GM20431 (cell line): ENCODE measurements around the gene NUDT9.

Experiments used
- in situ Hi-C: fragments of 300-500 bp; cut with MseI, MboI; formaldehyde crosslinking; loops from one replicate; pipeline ENCODE4 v1.15.0; 2020; ENCODE audit warnings: low sequenced_read_pairs; ENCODE audit not compliant: unreplicated experiment

The NUDT9 gene

GRCh38 chr4:87502580-87503238 is 80.3 kb downstream of the NUDT9 start:
- in situ Hi-C loops, result no loop called here

- in situ Hi-C loops, result no loop called here
Observed at GRCh38 chr4:87505862-87506261, 83.5 kb downstream of the NUDT9 start.

DNA sequence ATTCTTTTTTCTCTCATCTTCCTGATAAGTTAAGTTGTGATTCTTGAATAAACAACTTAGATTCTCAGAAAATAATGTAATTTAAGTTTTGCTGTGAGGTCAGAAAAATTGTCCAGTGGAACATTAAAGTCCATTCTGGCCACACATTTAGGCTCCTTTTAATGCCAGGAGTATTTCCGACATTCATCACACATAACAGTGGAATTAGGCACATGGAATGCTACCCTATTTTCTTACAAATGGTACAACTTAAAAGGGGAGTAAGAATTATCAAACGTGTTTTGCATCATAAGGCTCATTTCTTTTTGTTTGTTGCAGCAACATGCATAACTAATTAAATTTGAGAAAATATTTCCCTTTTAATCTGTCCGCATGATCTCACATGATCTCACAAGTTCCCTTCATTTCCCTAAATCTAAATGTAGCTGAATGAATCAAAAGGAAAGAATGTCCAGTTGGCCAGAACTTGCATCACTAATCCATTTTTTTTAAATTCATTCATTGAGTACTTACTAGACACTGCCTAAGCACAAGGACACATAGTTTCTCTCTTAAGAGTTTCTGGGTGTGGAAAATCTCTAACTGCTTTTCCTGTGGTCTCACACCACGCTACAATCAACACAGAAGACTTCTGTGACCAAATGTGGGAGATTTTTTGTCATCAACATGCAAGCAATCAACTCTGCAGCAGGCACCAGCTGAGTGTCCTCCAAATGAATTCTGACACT is 84.8 kb downstream of the NUDT9 start:
- in situ Hi-C loops, result no loop called here
